HG02981 (cell line): ENCODE data around the gene SCN4B.
"Not testable (repeated sequence)": the region's sequence is repeated elsewhere in the genome, so short reads cannot be mapped to it uniquely, and the experiment has no call there.

Experiments
- ATAC-seq: cut with Tn5 transposase; IDR thresholded peaks from one replicate; pipeline ENCODE4 v1.9.1; 2021; ENCODE audit warnings: mild to moderate bottlenecking, moderate library complexity; ENCODE audit not compliant: unreplicated experiment

The SCN4B gene

GRCh38 chr11:118152552-118153471, at the start of gene SCN4B:
Gene SCN4B (minus strand): TSS chr11:118152823. CDS start chr11:118152673, 150 bp downstream.
- ATAC-seq, result no peak

GRCh38 chr11:118201966-118202365, 49.3 kb upstream of the SCN4B start:
- no peak for ATAC-seq

GRCh38 chr11:118200901-118201680, 48.5 kb upstream of the SCN4B start:
- ATAC-seq, result no peak

GRCh38 chr11:118200497-118200896, 47.9 kb upstream of the SCN4B start:
- ATAC-seq, result no peak

- ATAC-seq, result no peak
Measured at GRCh38 chr11:118199135-118199534, 46.5 kb upstream of the SCN4B start.

GRCh38 chr11:118198370-118198769, 45.7 kb upstream of the SCN4B start:
- no peak for ATAC-seq

GRCh38 chr11:118194835-118195627, 42.4 kb upstream of the SCN4B start:
- no peak for ATAC-seq

- no peak for ATAC-seq
Measured at GRCh38 chr11:118193910-118194566, 41.4 kb upstream of the SCN4B start.

- ATAC-seq, result not testable (repeated sequence)
Measured at GRCh38 chr11:118192817-118193216, 40.2 kb upstream of the SCN4B start.

- not testable (repeated sequence) for ATAC-seq
Measured at GRCh38 chr11:118190942-118191506, 38.4 kb upstream of the SCN4B start.

- ATAC-seq, result no peak
Measured at GRCh38 chr11:118186346-118187107, 33.9 kb upstream of the SCN4B start.

GRCh38 chr11:118184784-118185579, 32.4 kb upstream of the SCN4B start:
- ATAC-seq, result no peak

- ATAC-seq, result not testable (repeated sequence)
Measured at GRCh38 chr11:118183691-118184090, 31.1 kb upstream of the SCN4B start.

- no peak for ATAC-seq
Measured at GRCh38 chr11:118180300-118180703, 27.7 kb upstream of the SCN4B start.

- ATAC-seq, result no peak
Measured at GRCh38 chr11:118176778-118177134, 24.1 kb upstream of the SCN4B start.

- ATAC-seq, result no peak
Measured at GRCh38 chr11:118175993-118176777, 23.6 kb upstream of the SCN4B start, which contains the start of gene SCN2B. Gene SCN2B (minus strand): TSS chr11:118176639. CDS start chr11:118176431, 208 bp downstream.
